Measurements from ENCODE around the gene CD53. TPM values are rescaled to one million over a fixed set of nuclear protein-coding genes. Genes with fewer than 3 reads are reported as not detected.
"Not testable (repeated sequence)": the region's sequence is repeated elsewhere in the genome, so short reads cannot be mapped to it uniquely, and the experiment has no call there.

Gene CD53
- polyA plus RNA-seq, 1 experiment, result not detected

- H3K4me3 ChIP-seq (ENCODE audit: low read depth, low read length), result no peak overlapping the region
- no peak for DNase-seq (ENCODE audit: low read depth, low spot score)
- POLR2A ChIA-PET, result no interaction called here
- no peak for TF ChIP-seq CTCF (IDR thresholded peaks at IDR 0.05; ENCODE audit: low read depth, low read length)
- H3K27ac ChIP-seq (ENCODE audit: low read depth, low read length), result no peak overlapping the region
- CTCF ChIA-PET, result no interaction called here
- no peaks in the 10 kb centered on the region for H3K9me3 ChIP-seq (ENCODE audit: control insufficient read depth, insufficient read depth, low read length)
- no peaks in the 10 kb centered on the region for H3K27me3 ChIP-seq (ENCODE audit: control insufficient read depth, insufficient read depth, low read length)
Measured at GRCh38 chr1:110928191-110928590, 55.2 kb downstream of the CD53 start.

GRCh38 chr1:110928904-110929303 is 56.0 kb downstream of the CD53 start:
- Histone ChIP-seq H3K27me3 (ENCODE audit: control insufficient read depth, insufficient read depth, low read length) (no peaks in the 10 kb centered on the region), H3K27ac (ENCODE audit: low read depth, low read length) (no peak overlapping the region), H3K9me3 (ENCODE audit: control insufficient read depth, insufficient read depth, low read length) (no peaks in the 10 kb centered on the region), H3K4me3 (ENCODE audit: low read depth, low read length) (no peak overlapping the region)
- CTCF ChIA-PET, result no interaction called here
- TF ChIP-seq CTCF (IDR thresholded peaks at IDR 0.05; ENCODE audit: low read depth, low read length), result no peak
- POLR2A ChIA-PET, result no interaction called here
- no peak for DNase-seq (ENCODE audit: low read depth, low spot score)

GRCh38 chr1:110931097-110931496 is 58.1 kb downstream of the CD53 start:
- POLR2A ChIA-PET, result not testable (repeated sequence)

GRCh38 chr1:110936567-110936966 is 63.6 kb downstream of the CD53 start:
- H3K4me3 ChIP-seq (ENCODE audit: low read depth, low read length), result no peak overlapping the region
- POLR2A ChIA-PET, result no interaction called here
- no peak for TF ChIP-seq CTCF (IDR thresholded peaks at IDR 0.05; ENCODE audit: low read depth, low read length)
- no peak overlapping the region for H3K27ac ChIP-seq (ENCODE audit: low read depth, low read length)
- H3K27me3 ChIP-seq (ENCODE audit: control insufficient read depth, insufficient read depth, low read length), result no peaks in the 10 kb centered on the region
- no peaks in the 10 kb centered on the region; the same call in 1 of the 2 replicates for H3K9me3 ChIP-seq (ENCODE audit: control insufficient read depth, insufficient read depth, low read length)
- DNase-seq (ENCODE audit: low read depth, low spot score), result no peak
- CTCF ChIA-PET, result no interaction called here

More at GRCh38 chr1:110931097-110931496, 58.1 kb downstream of the CD53 start:
- CTCF ChIA-PET; H3K27me3 ChIP-seq (ENCODE audit: control insufficient read depth, insufficient read depth, low read length); DNase-seq (ENCODE audit: low read depth, low spot score); H3K4me3 ChIP-seq (ENCODE audit: low read depth, low read length); H3K27ac ChIP-seq (ENCODE audit: low read depth, low read length); H3K9me3 ChIP-seq (ENCODE audit: control insufficient read depth, insufficient read depth, low read length): not testable (repeated sequence)

GRCh38 chr1:110944806-110945205 is 71.9 kb downstream of the CD53 start:
- no peak for DNase-seq (ENCODE audit: low read depth, low spot score)
- no peak for TF ChIP-seq CTCF (IDR thresholded peaks at IDR 0.05; ENCODE audit: low read depth, low read length)
- Histone ChIP-seq H3K9me3 (ENCODE audit: control insufficient read depth, insufficient read depth, low read length) (no peaks in the 10 kb centered on the region), H3K27me3 (ENCODE audit: control insufficient read depth, insufficient read depth, low read length) (no peaks in the 10 kb centered on the region), H3K4me3 (ENCODE audit: low read depth, low read length) (no peak overlapping the region), H3K27ac (ENCODE audit: low read depth, low read length) (no peak overlapping the region)
- ChIA-PET POLR2A (no interaction called here), CTCF (interaction anchor here (1.2 kb wide), 1 partner anchor 413 kb away, joined by 3 read pairs; no protein-coding TSS in a partner anchor)

GRCh38 chr1:110945626-110946025 is 72.7 kb downstream of the CD53 start:
- H3K4me3 ChIP-seq (ENCODE audit: low read depth, low read length), result no peak overlapping the region
- DNase-seq (ENCODE audit: low read depth, low spot score), result no peak
- no peaks in the 10 kb centered on the region for H3K27me3 ChIP-seq (ENCODE audit: control insufficient read depth, insufficient read depth, low read length)
- no peak for TF ChIP-seq CTCF (IDR thresholded peaks at IDR 0.05; ENCODE audit: low read depth, low read length)
- no peaks in the 10 kb centered on the region for H3K9me3 ChIP-seq (ENCODE audit: control insufficient read depth, insufficient read depth, low read length)
- POLR2A ChIA-PET, result no interaction called here
- no peak overlapping the region for H3K27ac ChIP-seq (ENCODE audit: low read depth, low read length)
- CTCF ChIA-PET, result no interaction called here

Data from AG04450 (cell line).